Breast epithelium (tissue), 4 donors: ENCODE data around the gene P2RY6. TPM values are rescaled to one million over a fixed set of nuclear protein-coding genes. Genes with fewer than 3 reads are reported as not detected.

Experiments used
- DNase-seq, 2 donors: peaks; one replicate each; pipeline ENCODE4 v3.0.0-alpha.2; 2019; ENCODE audit warnings: low spot score in 2 of 2
- H3K27ac ChIP-seq, 2 donors: fragments of 200-600 bp; sonication (generic) in 1 of 2; one replicate each; pipeline ENCODE4 v1.5.1; 2016 to 2019; ENCODE audit warnings: mild to moderate bottlenecking in 1 of 2
- H3K27me3 ChIP-seq, 2 donors: fragments of 200-600 bp; sonication (generic) in 1 of 2; one replicate each; pipeline versions ENCODE4 v1.5.1 to v1.6.0; 2017 to 2019; ENCODE audit warnings: control low read depth in 1 of 2, mild to moderate bottlenecking in 1 of 2
- H3K36me3 ChIP-seq: fragments of 200-600 bp; one replicate; pipeline ENCODE4 v1.5.1; 2019
- H3K4me1 ChIP-seq, 2 donors: fragments of 200-600 bp; sonication (generic); one replicate each; pipeline ENCODE4 v1.5.1; 2016 to 2019; ENCODE audit warnings: control low read depth in 1 of 2
- H3K4me3 ChIP-seq, 3 donors: fragments of 200-600 bp; sonication (generic); 1 replicate in 2 of 3; 2 replicates in 1 of 3; pipeline ENCODE4 v1.5.1; 2016 to 2019; ENCODE audit warnings: mild to moderate bottlenecking in 3 of 3, moderate library complexity in 2 of 3
- H3K9me3 ChIP-seq, 2 donors: fragments of 200-600 bp; sonication (generic) in 1 of 2; one replicate each; pipeline ENCODE4 v1.5.1; 2016 to 2019; ENCODE audit warnings: control low read depth in 1 of 2
- POLR2A ChIP-seq: fragments of 450-650 bp; IDR thresholded peaks from one replicate; pipeline ENCODE4 v1.6.1; 2016; ENCODE audit warnings: antibody characterized with exemption, mild to moderate bottlenecking, moderate library complexity
- POLR2AphosphoS5 ChIP-seq, 3 donors: sonication (generic); formaldehyde crosslinking; IDR thresholded peaks; one replicate each; pipeline ENCODE4 v1.6.1; 2017; ENCODE audit warnings: antibody characterized with exemption in 3 of 3
- intact Hi-C: fragments of 100-400 bp; cut with DNase I; formaldehyde crosslinking; loops from one replicate; pipeline ENCODE4 v1.15.1; 2023; ENCODE audit warnings: low total_unique reads
- total RNA-seq, 3 donors: library from RNA; depleted of rRNA; stranded (reverse); fragments of >200 nt; gene quantifications; one replicate each; pipeline ENCODE4 v1.1.0, GENCODE V29; 2016
- TF ChIP-seq, protein P1 (sequence below), 3 donors: fragments of 450-650 bp; IDR thresholded peaks; one replicate each; pipeline ENCODE4 v1.5.1; 2016 to 2017; ENCODE audit warnings: antibody characterized with exemption in 3 of 3, mild to moderate bottlenecking in 3 of 3, moderate library complexity in 3 of 3

Gene P2RY6
- total RNA-seq, 3 donors from 2014 or later, result 1.6 to 3.4 (median 1.9) TPM

- no peaks in the 10 kb centered on the region for H3K36me3 ChIP-seq
- DNase-seq, result no peak
- peak overlapping the region; percentile 75 to 93 for H3K27ac ChIP-seq
- H3K27me3 ChIP-seq, result no peaks in the 10 kb centered on the region
- intact Hi-C loops, result no loop called here
- TF ChIP-seq POLR2A, result no peak
- TF ChIP-seq, protein P1, sequence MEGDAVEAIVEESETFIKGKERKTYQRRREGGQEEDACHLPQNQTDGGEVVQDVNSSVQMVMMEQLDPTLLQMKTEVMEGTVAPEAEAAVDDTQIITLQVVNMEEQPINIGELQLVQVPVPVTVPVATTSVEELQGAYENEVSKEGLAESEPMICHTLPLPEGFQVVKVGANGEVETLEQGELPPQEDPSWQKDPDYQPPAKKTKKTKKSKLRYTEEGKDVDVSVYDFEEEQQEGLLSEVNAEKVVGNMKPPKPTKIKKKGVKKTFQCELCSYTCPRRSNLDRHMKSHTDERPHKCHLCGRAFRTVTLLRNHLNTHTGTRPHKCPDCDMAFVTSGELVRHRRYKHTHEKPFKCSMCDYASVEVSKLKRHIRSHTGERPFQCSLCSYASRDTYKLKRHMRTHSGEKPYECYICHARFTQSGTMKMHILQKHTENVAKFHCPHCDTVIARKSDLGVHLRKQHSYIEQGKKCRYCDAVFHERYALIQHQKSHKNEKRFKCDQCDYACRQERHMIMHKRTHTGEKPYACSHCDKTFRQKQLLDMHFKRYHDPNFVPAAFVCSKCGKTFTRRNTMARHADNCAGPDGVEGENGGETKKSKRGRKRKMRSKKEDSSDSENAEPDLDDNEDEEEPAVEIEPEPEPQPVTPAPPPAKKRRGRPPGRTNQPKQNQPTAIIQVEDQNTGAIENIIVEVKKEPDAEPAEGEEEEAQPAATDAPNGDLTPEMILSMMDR (IDR thresholded peaks at IDR 0.05), result no peak
- H3K9me3 ChIP-seq, result no peaks in the 10 kb centered on the region
- peak overlapping the region in 1 of 3 donors; percentile 35 for H3K4me3 ChIP-seq
- peaks cover 13 to 38% of the 10 kb centered on the region in 2 donors for H3K4me1 ChIP-seq
Observed at GRCh38 chr11:73333640-73334383, 61.7 kb downstream of the P2RY6 start.

- TF ChIP-seq POLR2A (no peak), POLR2AphosphoS5 (IDR thresholded peaks at IDR 0.05) (peak in 1 of 3 donors; percentile 39)
- Histone ChIP-seq H3K27me3 (no peaks in the 10 kb centered on the region), H3K4me1 (peaks cover 13 to 38% of the 10 kb centered on the region in 2 donors), H3K36me3 (no peaks in the 10 kb centered on the region), H3K9me3 (no peaks in the 10 kb centered on the region), H3K27ac (peak overlapping the region; percentile 75 to 93), H3K4me3 (peak overlapping the region in 1 of 3 donors; percentile 35)
- intact Hi-C loops, result no loop called here
- peak; percentile 61 to 77 for DNase-seq
Observed at GRCh38 chr11:73334384-73335203, 62.5 kb downstream of the P2RY6 start.

DNA sequence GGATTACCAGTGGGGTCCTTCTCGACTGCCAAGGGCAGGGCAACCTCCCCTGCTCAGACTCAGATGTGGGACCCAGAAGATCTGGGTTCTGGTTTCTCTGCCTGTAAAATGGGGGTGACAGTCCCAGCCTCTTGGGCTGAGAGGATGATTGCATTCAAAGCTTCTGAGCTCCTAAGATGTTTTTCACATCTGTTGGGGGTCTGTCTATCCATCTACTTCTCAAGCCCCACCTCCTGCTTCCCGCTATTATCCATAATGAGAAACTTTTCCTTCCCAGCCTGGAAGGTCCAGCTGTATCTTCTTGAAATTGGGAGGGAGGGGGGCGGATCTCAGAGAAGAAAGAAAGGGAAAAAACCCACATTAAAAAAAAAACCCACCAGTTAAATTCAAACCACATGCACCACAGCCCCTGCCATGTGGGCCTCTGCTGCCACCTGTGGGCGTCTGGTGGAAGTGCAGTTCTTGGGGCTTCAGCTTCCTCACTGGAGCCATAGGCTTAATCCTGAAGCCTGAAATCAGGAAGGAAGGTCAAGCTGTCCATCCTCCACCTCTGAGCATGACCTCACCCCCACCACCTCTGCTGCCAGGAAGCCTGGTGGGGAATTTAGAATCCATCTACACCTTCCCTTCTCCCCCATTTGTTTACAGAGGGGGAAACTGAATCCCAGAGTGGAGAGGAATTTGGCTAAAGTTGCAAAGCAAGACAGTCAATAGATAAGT, 63.2 kb downstream of the P2RY6 start:
- intact Hi-C loops, result no loop called here

DNA sequence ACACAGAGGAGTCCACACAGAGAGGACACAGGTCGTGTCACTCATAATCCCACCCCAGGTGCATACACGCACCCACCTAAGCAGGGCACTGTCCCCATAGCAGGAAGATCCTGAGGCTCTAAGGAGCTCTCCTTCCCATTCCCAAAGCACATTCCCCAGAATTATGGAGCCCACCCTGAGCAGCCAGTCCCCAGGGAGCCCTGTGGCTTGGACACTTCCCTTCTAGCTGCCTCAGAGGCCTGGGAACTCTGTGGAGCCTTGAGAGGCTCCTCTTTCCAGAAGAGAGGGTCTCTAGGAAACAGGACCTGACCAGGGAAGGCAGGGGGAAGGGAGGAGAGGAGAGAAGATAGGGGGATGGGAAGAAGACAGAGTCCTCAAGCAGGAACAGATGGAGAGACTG, 65.7 kb downstream of the P2RY6 start:
- TF ChIP-seq, protein P1 (IDR thresholded peaks at IDR 0.05), result no peak
- no peak for TF ChIP-seq POLR2AphosphoS5 (IDR thresholded peaks at IDR 0.05)
- intact Hi-C loops, result no loop called here
- Histone ChIP-seq H3K9me3 (no peaks in the 10 kb centered on the region), H3K36me3 (no peaks in the 10 kb centered on the region), H3K27ac (peak overlapping the region in 1 of 2 donors; percentile 21), H3K27me3 (no peaks in the 10 kb centered on the region), H3K4me1 (peaks cover 7 to 19% of the 10 kb centered on the region in 2 donors), H3K4me3 (no peak overlapping the region)
- DNase-seq, result no peak

More for the DNA sequence above, 63.2 kb downstream of the P2RY6 start:
- peak; percentile 75 to 85 for DNase-seq
- Histone ChIP-seq H3K36me3 (no peaks in the 10 kb centered on the region), H3K27me3 (no peaks in the 10 kb centered on the region), H3K9me3 (no peaks in the 10 kb centered on the region), H3K4me3 (no peak overlapping the region), H3K4me1 (peaks cover 13 to 38% of the 10 kb centered on the region in 2 donors), H3K27ac (peak overlapping the region; percentile 75 to 93)
- TF ChIP-seq, protein P1 (IDR thresholded peaks at IDR 0.05), result peak; percentile 93 to 94 (median 94)
- TF ChIP-seq POLR2A (no peak), POLR2AphosphoS5 (IDR thresholded peaks at IDR 0.05) (peak in 2 of 3 donors; percentile 19 to 84)

GRCh38 chr11:73338279-73338678, 66.1 kb downstream of the P2RY6 start:
- no peaks in the 10 kb centered on the region for H3K36me3 ChIP-seq
- H3K27me3 ChIP-seq, result no peaks in the 10 kb centered on the region
- H3K4me3 ChIP-seq, result no peak overlapping the region
- intact Hi-C loops, result no loop called here
- H3K4me1 ChIP-seq, result peaks cover 11 to 22% of the 10 kb centered on the region in 2 donors
- peak overlapping the region in 1 of 2 donors; percentile 21 for H3K27ac ChIP-seq
- DNase-seq, result no peak
- TF ChIP-seq, protein P1 (IDR thresholded peaks at IDR 0.05), result no peak
- TF ChIP-seq POLR2AphosphoS5 (IDR thresholded peaks at IDR 0.05) (no peak), POLR2A (no peak)
- no peaks in the 10 kb centered on the region for H3K9me3 ChIP-seq
